Ishikawa (cell line): Measurements from ENCODE around the gene PARP16.

Experiments used
- CEBPB ChIP-seq: IDR thresholded peaks from 2 replicates; pipeline ENCODE4 v1.6.1; 2012
- CREB1 ChIP-seq: IDR thresholded peaks from 2 replicates; pipeline ENCODE4 v1.6.1; 2012; ENCODE audit warnings: low read depth
- EGR1 ChIP-seq: IDR thresholded peaks from 2 replicates; pipeline ENCODE4 v1.6.1; 2012
- EP300 ChIP-seq: IDR thresholded peaks from 2 replicates; pipeline ENCODE4 v1.6.1; 2012; ENCODE audit warnings: borderline replicate concordance
- FOXM1 ChIP-seq: IDR thresholded peaks from 2 replicates; pipeline ENCODE4 v1.6.1; 2012; ENCODE audit warnings: low read depth, borderline replicate concordance
- MAX ChIP-seq: IDR thresholded peaks from 2 replicates; pipeline ENCODE4 v1.6.1; 2012
- NFIC ChIP-seq: IDR thresholded peaks from 2 replicates; pipeline ENCODE4 v1.6.1; 2012
- RAD21 ChIP-seq: IDR thresholded peaks from 2 replicates; pipeline ENCODE4 v1.6.1; 2012; ENCODE audit warnings: low read depth
- REST ChIP-seq: IDR thresholded peaks from 2 replicates; pipeline ENCODE4 v1.6.1; 2012; ENCODE audit warnings: low read depth, mild to moderate bottlenecking
- TAF1 ChIP-seq: IDR thresholded peaks from 2 replicates; pipeline ENCODE4 v1.6.1; 2012; ENCODE audit warnings: low read depth, mild to moderate bottlenecking
- TCF12 ChIP-seq: IDR thresholded peaks from 2 replicates; pipeline ENCODE4 v1.6.1; 2012; ENCODE audit warnings: low read depth
- TEAD4 ChIP-seq: IDR thresholded peaks from 2 replicates; pipeline ENCODE4 v1.6.1; 2012
- USF1 ChIP-seq: IDR thresholded peaks from 2 replicates; pipeline ENCODE4 v1.6.1; 2012
- YY1 ChIP-seq: IDR thresholded peaks from 2 replicates; pipeline ENCODE4 v1.6.1; 2012; ENCODE audit warnings: low read depth
- ZBTB7A ChIP-seq: IDR thresholded peaks from 2 replicates; pipeline ENCODE4 v1.6.1; 2012; ENCODE audit warnings: low read depth

Gene PARP16

GRCh38 chr15:65231306-65231705 lies 55.4 kb downstream of the PARP16 start:
- TF ChIP-seq CEBPB (no peak), MAX (no peak), YY1 (no peak), USF1 (no peak), NFIC (no peak), RAD21 (no peak), EGR1 (no peak), TEAD4 (no peak), EP300 (no peak), ZBTB7A (no peak), FOXM1 (no peak), CREB1 (no peak), TCF12 (no peak), TAF1 (no peak), REST (no peak)

GRCh38 chr15:65226221-65226620 lies 60.5 kb downstream of the PARP16 start:
- TF ChIP-seq NFIC (no peak), FOXM1 (no peak), MAX (no peak), CREB1 (no peak), REST (no peak), CEBPB (no peak), USF1 (no peak), ZBTB7A (no peak), EP300 (no peak), YY1 (no peak), TCF12 (no peak), TAF1 (no peak), EGR1 (no peak)

GRCh38 chr15:65223996-65224395 lies 62.7 kb downstream of the PARP16 start:
- TF ChIP-seq EGR1: no peak
- no peak for TF ChIP-seq FOXM1
- no peak for TF ChIP-seq EP300
- no peak for TF ChIP-seq MAX
- no peak for TF ChIP-seq USF1
- TF ChIP-seq CEBPB: no peak
- TF ChIP-seq TCF12: no peak
- no peak for TF ChIP-seq RAD21
- TF ChIP-seq NFIC: no peak
- TF ChIP-seq ZBTB7A: no peak
- no peak for TF ChIP-seq TEAD4
- no peak for TF ChIP-seq REST
- no peak for TF ChIP-seq CREB1

GRCh38 chr15:65222891-65223290 lies 63.8 kb downstream of the PARP16 start:
- TF ChIP-seq MAX (no peak), FOXM1 (no peak), REST (no peak), NFIC (no peak), YY1 (no peak)
